GM03348 (cell line): ENCODE data around the gene MAGEA9.
A peak's percentile ranks its signal among the peaks of the same experiment; 100 is the strongest.
"Not testable (repeated sequence)": the region's sequence is repeated elsewhere in the genome, so short reads cannot be mapped to it uniquely, and the experiment has no call there.

Experiments
- DNase-seq: peaks from one replicate; pipeline ENCODE4 v3.0.0; 2012; ENCODE audit warnings: low spot score

MAGEA9 gene

GRCh38 chrX:149807747-149808458 lies 26.2 kb downstream of the MAGEA9 start:
- no peak for DNase-seq

DNA sequence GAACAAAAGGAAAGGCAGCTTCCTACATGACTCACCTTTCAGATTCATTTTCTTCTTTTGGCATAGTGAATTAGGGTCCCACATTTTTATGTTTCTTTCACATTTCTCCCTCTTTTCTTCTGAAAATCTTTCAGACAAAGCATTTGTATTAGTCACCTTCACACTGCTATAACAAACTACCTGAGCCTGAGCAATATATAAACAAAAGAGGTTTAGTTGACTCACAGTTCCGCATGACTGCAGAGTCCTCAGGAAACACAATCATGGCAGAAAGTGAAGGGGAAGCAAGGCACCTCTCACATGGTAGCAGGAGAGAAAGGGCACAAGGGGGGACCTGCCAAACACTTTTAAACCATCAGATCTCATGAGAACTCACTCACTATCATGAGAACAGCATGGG lies 36.9 kb downstream of the MAGEA9 start:
- DNase-seq = no peak

DNA sequence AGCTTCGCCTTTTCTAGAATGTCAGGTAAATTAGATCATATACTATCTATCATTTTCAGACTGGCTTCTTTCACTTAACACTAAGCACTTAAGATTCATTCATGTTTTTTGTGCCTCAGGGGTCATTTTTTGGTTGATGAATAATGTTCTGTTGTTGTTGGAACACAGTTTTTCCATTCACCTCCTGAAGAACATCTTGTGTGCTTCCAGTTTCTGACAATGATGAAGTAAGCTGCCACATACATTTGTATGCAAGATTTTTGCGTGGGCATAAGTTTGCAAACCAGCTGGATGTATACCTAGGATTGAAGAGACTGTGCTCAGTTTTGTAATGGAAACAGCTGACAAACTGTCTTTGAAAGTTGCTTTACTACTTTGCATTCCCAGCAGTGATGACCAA lies 37.6 kb downstream of the MAGEA9 start:
- no peak for DNase-seq

GRCh38 chrX:149825424-149825823 lies 43.7 kb downstream of the MAGEA9 start:
- no peak for DNase-seq

GRCh38 chrX:149827254-149827653 lies 45.5 kb downstream of the MAGEA9 start:
- DNase-seq = no peak

DNA sequence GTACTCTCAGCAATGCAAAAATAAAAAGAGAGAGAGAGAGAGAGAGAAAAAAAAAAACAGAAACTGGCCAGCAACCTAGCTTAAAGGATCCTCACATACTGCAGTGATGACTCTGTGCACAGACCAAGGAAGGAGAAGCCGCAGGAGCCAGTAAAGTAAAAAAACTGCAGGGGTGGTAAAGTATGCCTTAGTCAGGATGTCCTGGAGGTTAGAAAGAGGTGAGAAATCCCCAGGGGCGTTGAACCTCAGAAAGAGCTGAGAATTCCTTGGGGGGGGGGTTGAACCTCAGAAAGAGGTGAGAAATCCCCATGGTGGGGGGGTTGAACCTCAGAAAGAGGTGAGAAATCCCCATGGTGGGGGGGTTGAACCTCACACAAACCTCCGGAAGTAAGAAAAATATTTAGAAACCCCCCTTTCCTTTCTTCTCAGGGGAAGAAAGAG lies 48.0 kb downstream of the MAGEA9 start:
- DNase-seq = no peak

DNA sequence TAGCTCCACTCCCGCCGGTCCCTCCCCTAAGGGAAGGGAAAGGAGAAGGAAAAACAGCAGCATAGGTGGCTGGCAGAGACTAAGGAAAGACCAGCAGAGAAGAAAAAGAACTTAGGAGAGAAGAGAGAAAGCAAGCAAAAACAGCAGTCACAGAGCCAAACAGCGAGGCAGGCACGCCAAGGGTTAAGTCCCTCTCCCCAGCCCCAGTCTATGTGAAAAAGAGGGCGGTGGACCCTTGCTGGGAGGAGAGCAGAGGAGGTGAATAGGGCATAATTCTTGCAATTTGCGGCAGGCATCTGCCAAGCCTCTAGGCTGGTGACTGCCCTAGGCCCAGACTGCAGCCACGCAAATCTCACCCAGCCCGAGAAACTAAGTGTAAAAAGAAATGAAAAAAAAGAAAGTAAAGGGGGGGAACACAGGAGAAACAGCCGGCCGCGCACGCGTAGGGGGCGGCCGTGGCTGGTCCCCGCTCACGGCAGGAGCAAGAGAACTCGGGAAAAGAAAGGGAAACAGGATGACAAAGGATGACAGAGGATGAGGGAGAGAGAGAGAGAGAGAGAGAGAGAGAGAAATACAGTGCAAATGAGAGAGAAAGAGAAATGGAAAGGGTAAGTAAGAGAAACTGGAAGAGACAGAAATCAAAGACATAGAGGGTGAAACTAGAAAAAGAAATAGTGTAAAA lies 48.6 kb downstream of the MAGEA9 start:
- DNase-seq = peak; percentile 33

DNA sequence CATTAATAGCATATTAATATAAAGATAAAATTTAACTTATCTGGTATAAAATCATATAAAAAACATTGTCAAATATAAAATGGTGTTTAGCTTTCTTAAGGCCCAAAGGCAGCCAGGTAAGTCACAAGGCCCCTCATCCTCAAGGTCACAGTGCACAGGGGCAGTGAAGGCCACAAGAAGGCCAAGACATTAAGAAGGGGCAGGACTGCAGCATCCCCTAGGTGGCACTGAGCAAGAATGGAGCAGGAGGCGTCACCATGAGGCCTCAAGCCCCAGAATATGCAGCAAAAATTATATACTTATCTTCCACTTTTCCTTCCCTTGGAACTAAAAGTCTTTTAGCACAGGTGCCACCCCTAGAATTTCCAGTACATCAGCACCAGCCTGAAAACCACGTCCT lies 49.7 kb downstream of the MAGEA9 start:
- DNase-seq = no peak

- DNase-seq = not testable (repeated sequence)
Observed at GRCh38 chrX:149836728-149837127, 55.0 kb downstream of the MAGEA9 start.

- no peak for DNase-seq
Observed at GRCh38 chrX:149837167-149837566, 55.4 kb downstream of the MAGEA9 start.
